GM12878 (cell line): ENCODE data around the gene CD84. TPM values are rescaled to one million over a fixed set of nuclear protein-coding genes. Genes with fewer than 3 reads are reported as not detected.

Experiments
- ATF7 ChIP-seq: fragments of 450-650 bp; IDR thresholded peaks from 2 replicates; pipeline ENCODE4 v1.6.1; 2016; ENCODE audit warnings: low read depth, mild to moderate bottlenecking
- BCL11A ChIP-seq: IDR thresholded peaks from 2 replicates; pipeline ENCODE4 v1.6.1; 2011; ENCODE audit warnings: low read depth, low read length
- BMI1 ChIP-seq: fragments of 450-650 bp; IDR thresholded peaks from 2 replicates; pipeline ENCODE4 v1.6.1; 2016; ENCODE audit warnings: mild to moderate bottlenecking, moderate library complexity, borderline replicate concordance
- EGR1 ChIP-seq, 2 experiments: IDR thresholded peaks; 1 replicate in 1 of 2; 2 replicates in 1 of 2; pipeline ENCODE4 v1.6.1; 2011 to 2012; ENCODE audit warnings: low read depth in 2 of 2, low read length in 2 of 2, borderline replicate concordance in 1 of 2, mild to moderate bottlenecking in 1 of 2, moderate library complexity in 1 of 2
- EP300 ChIP-seq, 2 experiments: fragments of 150-350 bp in 1 of 2; IDR thresholded peaks; 2 replicates each; pipeline ENCODE4 v1.6.1; 2011 to 2012; ENCODE audit warnings: low read depth in 2 of 2, low read length in 2 of 2, borderline replicate concordance in 1 of 2, improper control_type of control experiment in 1 of 2, inconsistent platforms in 1 of 2; ENCODE audit not compliant: control insufficient read depth in 1 of 2
- MAX ChIP-seq: IDR thresholded peaks from 2 replicates; pipeline ENCODE4 v1.6.1; 2012; ENCODE audit warnings: low read depth, low read length, improper control_type of control experiment
- MTA3 ChIP-seq: IDR thresholded peaks from 2 replicates; pipeline ENCODE4 v1.6.1; 2012; ENCODE audit warnings: low read length, inconsistent platforms, borderline replicate concordance
- NR2C1 ChIP-seq: fragments of 450-650 bp; IDR thresholded peaks from 2 replicates; pipeline ENCODE4 v1.6.1; 2017; ENCODE audit warnings: antibody characterized with exemption, mild to moderate bottlenecking, moderate library complexity
- PBX3 ChIP-seq: IDR thresholded peaks from 2 replicates; pipeline ENCODE4 v1.6.1; 2011; ENCODE audit warnings: mild to moderate bottlenecking, low read depth, low read length, moderate library complexity; ENCODE audit not compliant: insufficient replicate concordance
- RAD21 ChIP-seq: IDR thresholded peaks from 2 replicates; pipeline ENCODE4 v1.6.1; 2011; ENCODE audit warnings: mild to moderate bottlenecking, low read depth, low read length, moderate library complexity; ENCODE audit not compliant: insufficient read depth
- RCOR1 ChIP-seq: conservative IDR thresholded peaks from 2 replicates; pipeline ENCODE4 v1.6.1; 2012; ENCODE audit warnings: low read depth, low read length, improper control_type of control experiment
- SMAD5 ChIP-seq: IDR thresholded peaks from 2 replicates; pipeline ENCODE4 v1.6.1; 2016; ENCODE audit warnings: antibody characterized with exemption, low read depth
- SMC3 ChIP-seq: IDR thresholded peaks from 2 replicates; pipeline ENCODE4 v1.6.1; 2011; ENCODE audit warnings: low read length, improper control_type of control experiment, borderline replicate concordance
- SP1 ChIP-seq: IDR thresholded peaks from one replicate; pipeline ENCODE4 v1.6.1; 2011; ENCODE audit warnings: low read depth, low read length
- SREBF1 ChIP-seq: IDR thresholded peaks from 2 replicates; pipeline ENCODE4 v1.6.1; 2012; ENCODE audit warnings: mild to moderate bottlenecking, low read length
- SREBF2 ChIP-seq: IDR thresholded peaks from 2 replicates; pipeline ENCODE4 v1.6.1; 2012; ENCODE audit warnings: mild to moderate bottlenecking, low read length
- TARDBP ChIP-seq: IDR thresholded peaks from 2 replicates; pipeline ENCODE4 v1.6.1; 2016; ENCODE audit warnings: borderline replicate concordance
- ZNF384 ChIP-seq: IDR thresholded peaks from 2 replicates; pipeline ENCODE4 v1.6.1; 2012; ENCODE audit warnings: low read depth, mild to moderate bottlenecking, low read length, improper control_type of control experiment, borderline replicate concordance
- ZNF622 ChIP-seq: fragments of 450-650 bp; IDR thresholded peaks from 2 replicates; pipeline ENCODE4 v1.6.1; 2017; ENCODE audit warnings: mild to moderate bottlenecking, inconsistent platforms
- ZZZ3 ChIP-seq: IDR thresholded peaks from 2 replicates; pipeline ENCODE4 v1.6.1; 2011; ENCODE audit warnings: low read depth; ENCODE audit not compliant: control insufficient read depth, insufficient read length
- polyA plus RNA-seq, 11 experiments: library from polyadenylated mRNA; depleted of rRNA in 4 of 11; unstranded in 6 of 11; stranded (reverse) in 5 of 11; fragments of >200 nt; fragmentation: Nextera tagmentation in 4 of 11; fragmentation: Illumina TruSeq in 1 of 11; extraction: Ambion mirVana in 4 of 11; extraction: Trizol in 1 of 11; gene quantifications; 1 replicate in 1 of 11; 2 replicates in 10 of 11; pipeline versions ENCODE4 v1.2.1 to v1.2.3, GENCODE V29; 2011 to 2016; ENCODE audit warnings: inconsistent platforms in 2 of 11, missing spikeins in 2 of 11, low read depth in 1 of 11
- total RNA-seq, 4 experiments: library from RNA; depleted of rRNA in 3 of 4; stranded (reverse); fragments of >200 nt in 3 of 4; fragmentation: Illumina TruSeq in 1 of 4; extraction: Trizol in 1 of 4; gene quantifications; 2 replicates each; pipeline versions ENCODE4 v1.2.1 to v1.2.3, GENCODE V29; 2013 to 2021
- TF ChIP-seq, protein P1 (sequence below): IDR thresholded peaks from 2 replicates; pipeline ENCODE4 v1.6.1; 2011; ENCODE audit warnings: borderline replicate concordance, low read depth, mild to moderate bottlenecking, moderate library complexity, mixed read lengths, low read length; ENCODE audit not compliant: insufficient read depth; ENCODE audit errors: extremely low read length
- TF ChIP-seq, protein P2 (sequence below): fragments of 450-650 bp; IDR thresholded peaks from 2 replicates; pipeline ENCODE4 v1.6.1; 2017; ENCODE audit warnings: mild to moderate bottlenecking
- TF ChIP-seq, protein P3 (sequence below): fragments of 450-650 bp; IDR thresholded peaks from 2 replicates; pipeline ENCODE4 v1.6.1; 2017; ENCODE audit warnings: low read depth, mild to moderate bottlenecking, moderate library complexity

The CD84 gene
- total and polyA plus RNA-seq, 10 of the 15 experiments (the other 5 are each of a cell fraction or from before 2014, with no cell fraction given) = 3.4 to 20.3 (median 11.7) TPM

GRCh38 chr1:160548960-160549664, 30.2 kb downstream of the CD84 start (continued):
- TF ChIP-seq EP300 (IDR thresholded peaks at IDR 0.05; ENCODE audit: borderline replicate concordance in 1 of 2, control insufficient read depth in 1 of 2, low read depth in 2 of 2, low read length in 2 of 2) = peak in 1 of 2 experiments; percentile 31; a peak in 1 of 4 replicates
- TF ChIP-seq ZNF384 = no peak
- TF ChIP-seq, protein P1, sequence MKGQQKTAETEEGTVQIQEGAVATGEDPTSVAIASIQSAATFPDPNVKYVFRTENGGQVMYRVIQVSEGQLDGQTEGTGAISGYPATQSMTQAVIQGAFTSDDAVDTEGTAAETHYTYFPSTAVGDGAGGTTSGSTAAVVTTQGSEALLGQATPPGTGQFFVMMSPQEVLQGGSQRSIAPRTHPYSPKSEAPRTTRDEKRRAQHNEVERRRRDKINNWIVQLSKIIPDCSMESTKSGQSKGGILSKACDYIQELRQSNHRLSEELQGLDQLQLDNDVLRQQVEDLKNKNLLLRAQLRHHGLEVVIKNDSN = no peak
- TF ChIP-seq BMI1 = no peak
- TF ChIP-seq SREBF1 = no peak
- no peak for TF ChIP-seq MTA3
- TF ChIP-seq RCOR1 = no peak
- peak; percentile 20; the same call in 1 of the 2 replicates for TF ChIP-seq SMC3
- TF ChIP-seq, protein P2, sequence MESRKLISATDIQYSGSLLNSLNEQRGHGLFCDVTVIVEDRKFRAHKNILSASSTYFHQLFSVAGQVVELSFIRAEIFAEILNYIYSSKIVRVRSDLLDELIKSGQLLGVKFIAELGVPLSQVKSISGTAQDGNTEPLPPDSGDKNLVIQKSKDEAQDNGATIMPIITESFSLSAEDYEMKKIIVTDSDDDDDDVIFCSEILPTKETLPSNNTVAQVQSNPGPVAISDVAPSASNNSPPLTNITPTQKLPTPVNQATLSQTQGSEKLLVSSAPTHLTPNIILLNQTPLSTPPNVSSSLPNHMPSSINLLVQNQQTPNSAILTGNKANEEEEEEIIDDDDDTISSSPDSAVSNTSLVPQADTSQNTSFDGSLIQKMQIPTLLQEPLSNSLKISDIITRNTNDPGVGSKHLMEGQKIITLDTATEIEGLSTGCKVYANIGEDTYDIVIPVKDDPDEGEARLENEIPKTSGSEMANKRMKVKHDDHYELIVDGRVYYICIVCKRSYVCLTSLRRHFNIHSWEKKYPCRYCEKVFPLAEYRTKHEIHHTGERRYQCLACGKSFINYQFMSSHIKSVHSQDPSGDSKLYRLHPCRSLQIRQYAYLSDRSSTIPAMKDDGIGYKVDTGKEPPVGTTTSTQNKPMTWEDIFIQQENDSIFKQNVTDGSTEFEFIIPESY = no peak
- TF ChIP-seq TARDBP = 0 out of 2 replicates have a peak, but pooled peaks have one; percentile 29
- peak; percentile 36 for TF ChIP-seq SP1
- TF ChIP-seq, protein P3, sequence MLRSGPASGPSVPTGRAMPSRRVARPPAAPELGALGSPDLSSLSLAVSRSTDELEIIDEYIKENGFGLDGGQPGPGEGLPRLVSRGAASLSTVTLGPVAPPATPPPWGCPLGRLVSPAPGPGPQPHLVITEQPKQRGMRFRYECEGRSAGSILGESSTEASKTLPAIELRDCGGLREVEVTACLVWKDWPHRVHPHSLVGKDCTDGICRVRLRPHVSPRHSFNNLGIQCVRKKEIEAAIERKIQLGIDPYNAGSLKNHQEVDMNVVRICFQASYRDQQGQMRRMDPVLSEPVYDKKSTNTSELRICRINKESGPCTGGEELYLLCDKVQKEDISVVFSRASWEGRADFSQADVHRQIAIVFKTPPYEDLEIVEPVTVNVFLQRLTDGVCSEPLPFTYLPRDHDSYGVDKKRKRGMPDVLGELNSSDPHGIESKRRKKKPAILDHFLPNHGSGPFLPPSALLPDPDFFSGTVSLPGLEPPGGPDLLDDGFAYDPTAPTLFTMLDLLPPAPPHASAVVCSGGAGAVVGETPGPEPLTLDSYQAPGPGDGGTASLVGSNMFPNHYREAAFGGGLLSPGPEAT = peak; percentile 74
- no peak for TF ChIP-seq ZNF622
- TF ChIP-seq SREBF2 = no peak
- TF ChIP-seq ZZZ3 = no peak
- TF ChIP-seq ATF7 = peak; percentile 59
- TF ChIP-seq BCL11A = peak; percentile 45; the same call in 1 of the 2 replicates
- no peak for TF ChIP-seq PBX3
- no peak; the same call in 1 of the 2 replicates for TF ChIP-seq SMAD5
- TF ChIP-seq NR2C1 = no peak
- no peak for TF ChIP-seq EGR1 (IDR thresholded peaks at IDR 0.05; ENCODE audit: borderline replicate concordance in 1 of 2, low read depth in 2 of 2, low read length in 2 of 2)
- TF ChIP-seq MAX = peak; percentile 69; the same call in 1 of the 2 replicates
- TF ChIP-seq RAD21 = peak; percentile 24; the same call in 1 of the 2 replicates
